GM21515 (cell line): ENCODE results near the gene SGCG.
"Not testable (repeated sequence)": the region's sequence is repeated elsewhere in the genome, so short reads cannot be mapped to it uniquely, and the experiment has no call there.

ENCODE experiments used
- ATAC-seq: cut with Tn5 transposase; IDR thresholded peaks from one replicate; pipeline ENCODE4 v1.9.1; 2021; ENCODE audit not compliant: unreplicated experiment

The SGCG gene

GRCh38 chr13:23180711-23181110 is at the start of gene SGCG:
TSS of gene SGCG (plus strand) at chr13:23180979. CDS start at chr13:23203695, 22,716 bp downstream.
- ATAC-seq = no peak

- no peak for ATAC-seq
These were observed 46.2 kb upstream of the SGCG start for GRCh38 chr13:23134542-23134941.

- no peak for ATAC-seq
These were observed 40.3 kb upstream of the SGCG start for GRCh38 chr13:23140492-23140891.

GRCh38 chr13:23141964-23142363 is 38.8 kb upstream of the SGCG start:
- ATAC-seq = no peak

GRCh38 chr13:23142607-23143006 is 38.2 kb upstream of the SGCG start:
- not testable (repeated sequence) for ATAC-seq

- no peak for ATAC-seq
These were observed 36.3 kb upstream of the SGCG start for GRCh38 chr13:23144431-23144830.

GRCh38 chr13:23146006-23146405 is 34.8 kb upstream of the SGCG start:
- ATAC-seq = no peak

- ATAC-seq = no peak
These were observed 33.8 kb upstream of the SGCG start for GRCh38 chr13:23146811-23147625.

- ATAC-seq = no peak
These were observed 33.0 kb upstream of the SGCG start for GRCh38 chr13:23147827-23148226.

GRCh38 chr13:23157781-23158180 is 23.0 kb upstream of the SGCG start:
- no peak for ATAC-seq

- no peak for ATAC-seq
These were observed 21.5 kb upstream of the SGCG start for GRCh38 chr13:23159205-23159759.

- ATAC-seq = no peak
These were observed 20.8 kb upstream of the SGCG start for GRCh38 chr13:23159760-23160637.

GRCh38 chr13:23160638-23161480 is 19.9 kb upstream of the SGCG start:
- no peak for ATAC-seq

- ATAC-seq = no peak
These were observed 19.3 kb upstream of the SGCG start for GRCh38 chr13:23161481-23161825.

- no peak for ATAC-seq
These were observed 4.9 kb upstream of the SGCG start for GRCh38 chr13:23175920-23176319.

GRCh38 chr13:23182142-23182541 is 1.4 kb downstream of the SGCG start:
- ATAC-seq = no peak

GRCh38 chr13:23183292-23183691 is 2.5 kb downstream of the SGCG start:
- no peak for ATAC-seq

GRCh38 chr13:23185542-23185941 is 4.8 kb downstream of the SGCG start:
- ATAC-seq = no peak

- ATAC-seq = no peak
These were observed 21.1 kb downstream of the SGCG start for GRCh38 chr13:23201870-23202269.

GRCh38 chr13:23202383-23202782 is 21.6 kb downstream of the SGCG start:
- no peak for ATAC-seq

GRCh38 chr13:23203516-23203915 is 22.7 kb downstream of the SGCG start:
- no peak for ATAC-seq
